Ovary (tissue), 3 donors: Measurements from ENCODE around the gene PTPN7.

Experiments
- EP300 ChIP-seq: sonication (generic); formaldehyde crosslinking; IDR thresholded peaks from one replicate; pipeline ENCODE4 v1.6.1; 2017; ENCODE audit warnings: antibody characterized with exemption
- POLR2A ChIP-seq: fragments of 450-650 bp; IDR thresholded peaks from one replicate; pipeline ENCODE4 v1.6.1; 2017; ENCODE audit warnings: antibody characterized with exemption, mild to moderate bottlenecking, moderate library complexity
- TF ChIP-seq, protein P1 (sequence below), 3 donors: fragments of 450-650 bp in 2 of 3; fragments of 200-600 bp in 1 of 3; IDR thresholded peaks; one replicate each; pipeline versions ENCODE4 v1.5.1 to v1.8.0; 2016 to 2022; ENCODE audit warnings: antibody characterized with exemption in 3 of 3, mild to moderate bottlenecking in 1 of 3
- donor health status: DM: no; HTN: no; CAD: no.

DNA sequence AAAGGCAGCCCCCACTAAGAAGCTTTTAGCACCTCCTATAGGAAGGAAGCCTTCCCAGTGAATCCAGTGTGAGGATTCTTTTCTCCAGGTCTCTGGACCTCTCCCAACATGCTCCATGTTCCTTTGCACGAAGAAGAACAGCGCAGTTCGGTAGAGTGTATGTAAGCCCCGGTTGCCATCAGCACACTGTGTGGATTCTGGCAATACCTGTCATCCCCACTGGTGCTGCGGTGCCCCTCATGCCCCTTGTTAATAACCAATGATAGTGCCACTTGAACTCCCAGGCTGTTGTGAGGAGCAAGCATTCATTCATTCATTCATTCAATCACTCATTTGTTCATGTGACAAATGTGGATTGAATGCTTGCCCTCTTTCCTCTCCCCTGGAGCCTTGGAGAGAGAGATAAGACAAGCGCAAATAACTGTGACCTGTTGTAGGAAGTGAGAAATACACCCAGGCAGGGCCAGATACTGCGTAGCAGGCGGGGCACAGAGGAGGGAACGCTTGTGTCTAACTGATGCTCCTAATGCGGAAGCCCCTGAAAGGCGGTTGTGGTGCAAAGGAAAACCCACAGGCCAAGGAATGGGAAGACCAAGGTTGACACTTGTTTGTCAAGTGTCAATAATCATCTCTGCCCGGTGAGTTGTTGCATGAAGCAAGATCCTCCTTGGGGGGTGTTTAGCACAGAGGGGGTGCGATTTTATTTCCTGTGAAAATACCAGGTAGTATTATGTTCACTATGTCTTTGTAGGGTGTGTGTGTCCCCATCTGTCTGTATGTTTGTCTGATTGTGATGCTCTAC, 43.0 kb upstream of the PTPN7 start:
- TF ChIP-seq, protein P1, sequence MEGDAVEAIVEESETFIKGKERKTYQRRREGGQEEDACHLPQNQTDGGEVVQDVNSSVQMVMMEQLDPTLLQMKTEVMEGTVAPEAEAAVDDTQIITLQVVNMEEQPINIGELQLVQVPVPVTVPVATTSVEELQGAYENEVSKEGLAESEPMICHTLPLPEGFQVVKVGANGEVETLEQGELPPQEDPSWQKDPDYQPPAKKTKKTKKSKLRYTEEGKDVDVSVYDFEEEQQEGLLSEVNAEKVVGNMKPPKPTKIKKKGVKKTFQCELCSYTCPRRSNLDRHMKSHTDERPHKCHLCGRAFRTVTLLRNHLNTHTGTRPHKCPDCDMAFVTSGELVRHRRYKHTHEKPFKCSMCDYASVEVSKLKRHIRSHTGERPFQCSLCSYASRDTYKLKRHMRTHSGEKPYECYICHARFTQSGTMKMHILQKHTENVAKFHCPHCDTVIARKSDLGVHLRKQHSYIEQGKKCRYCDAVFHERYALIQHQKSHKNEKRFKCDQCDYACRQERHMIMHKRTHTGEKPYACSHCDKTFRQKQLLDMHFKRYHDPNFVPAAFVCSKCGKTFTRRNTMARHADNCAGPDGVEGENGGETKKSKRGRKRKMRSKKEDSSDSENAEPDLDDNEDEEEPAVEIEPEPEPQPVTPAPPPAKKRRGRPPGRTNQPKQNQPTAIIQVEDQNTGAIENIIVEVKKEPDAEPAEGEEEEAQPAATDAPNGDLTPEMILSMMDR (IDR thresholded peaks at IDR 0.05): no peak
- TF ChIP-seq POLR2A: no peak
- no peak for TF ChIP-seq EP300
